HG02970 (cell line): ENCODE measurements around the gene SESN1.

Experiments used
- ATAC-seq: cut with Tn5 transposase; IDR thresholded peaks from one replicate; pipeline ENCODE4 v1.9.1; 2021; ENCODE audit warnings: mild to moderate bottlenecking, moderate library complexity, moderate number of reproducible peaks; ENCODE audit not compliant: unreplicated experiment, low FRiP score

Gene SESN1

GRCh38 chr6:108944707-108945680, 149.7 kb downstream of the SESN1 start:
- no peak for ATAC-seq

- ATAC-seq = no peak
Observed at GRCh38 chr6:108944071-108944470, 150.6 kb downstream of the SESN1 start.

GRCh38 chr6:108942556-108943492, 151.8 kb downstream of the SESN1 start:
- no peak for ATAC-seq

GRCh38 chr6:108941859-108942258, 152.8 kb downstream of the SESN1 start:
- no peak for ATAC-seq

GRCh38 chr6:108941281-108941680, 153.4 kb downstream of the SESN1 start:
- no peak for ATAC-seq

- ATAC-seq = no peak
Observed at GRCh38 chr6:108940741-108941140, 153.9 kb downstream of the SESN1 start.

GRCh38 chr6:108937170-108937569, 157.5 kb downstream of the SESN1 start:
- no peak for ATAC-seq
